Activated CD4-positive, alpha-beta T cell treated with anti-CD3 and anti-CD28 coated beads for 4 hours (primary cell): ENCODE measurements around the gene ACTRT2.

ENCODE experiments used
- DNase-seq, 2 donors: peaks; one replicate each; pipeline ENCODE4 v3.0.0-alpha.2; 2020

The ACTRT2 gene

GRCh38 chr1:3033040-3033789, 11.9 kb downstream of the ACTRT2 start:
- peak; percentile 35 to 49 for DNase-seq

GRCh38 chr1:3033790-3034090, 12.5 kb downstream of the ACTRT2 start:
- DNase-seq: no peak

- DNase-seq: no peak
These were observed 12.9 kb downstream of the ACTRT2 start for GRCh38 chr1:3034162-3034561.

DNA sequence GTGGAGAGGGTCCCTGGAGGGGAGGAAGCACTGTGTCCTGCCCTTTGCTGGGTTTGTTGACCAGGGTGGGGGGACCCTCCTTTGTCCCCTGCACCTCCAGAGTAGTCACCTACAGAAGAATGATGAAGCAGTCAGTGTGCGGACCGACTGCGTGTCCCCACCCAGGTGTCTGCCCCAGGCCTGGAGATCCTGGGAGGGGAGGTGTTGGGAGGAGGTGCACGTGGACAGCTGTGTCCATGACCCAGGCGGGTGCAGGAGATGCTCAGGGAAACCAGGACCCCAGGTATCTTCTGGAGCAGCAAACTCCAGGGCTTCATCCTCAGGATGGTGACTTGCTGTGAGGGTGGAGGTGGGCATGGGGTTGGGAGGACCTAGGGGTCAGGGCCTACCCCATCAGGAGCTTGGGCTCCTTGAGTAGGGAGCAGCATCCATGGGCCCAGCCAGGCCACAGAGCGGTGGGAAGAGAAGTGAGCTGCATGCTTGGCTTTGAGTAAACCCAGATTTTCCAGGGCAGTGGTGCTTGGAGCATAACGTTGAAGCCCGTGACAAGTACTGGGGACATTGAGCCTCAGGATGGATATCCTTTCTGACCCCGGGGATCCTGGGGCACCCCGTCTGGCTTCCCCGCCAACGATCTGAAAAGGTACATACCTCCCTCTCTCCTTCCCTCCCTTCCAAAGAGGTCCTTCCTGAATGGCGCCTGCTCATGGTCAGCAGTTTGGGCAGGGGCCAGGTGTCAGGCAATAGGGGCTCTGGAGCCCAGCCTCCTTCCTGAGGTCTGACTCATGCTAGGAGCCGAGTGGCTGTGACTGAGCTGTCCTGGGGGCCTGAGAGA, 13.7 kb downstream of the ACTRT2 start:
- no peak for DNase-seq

DNA sequence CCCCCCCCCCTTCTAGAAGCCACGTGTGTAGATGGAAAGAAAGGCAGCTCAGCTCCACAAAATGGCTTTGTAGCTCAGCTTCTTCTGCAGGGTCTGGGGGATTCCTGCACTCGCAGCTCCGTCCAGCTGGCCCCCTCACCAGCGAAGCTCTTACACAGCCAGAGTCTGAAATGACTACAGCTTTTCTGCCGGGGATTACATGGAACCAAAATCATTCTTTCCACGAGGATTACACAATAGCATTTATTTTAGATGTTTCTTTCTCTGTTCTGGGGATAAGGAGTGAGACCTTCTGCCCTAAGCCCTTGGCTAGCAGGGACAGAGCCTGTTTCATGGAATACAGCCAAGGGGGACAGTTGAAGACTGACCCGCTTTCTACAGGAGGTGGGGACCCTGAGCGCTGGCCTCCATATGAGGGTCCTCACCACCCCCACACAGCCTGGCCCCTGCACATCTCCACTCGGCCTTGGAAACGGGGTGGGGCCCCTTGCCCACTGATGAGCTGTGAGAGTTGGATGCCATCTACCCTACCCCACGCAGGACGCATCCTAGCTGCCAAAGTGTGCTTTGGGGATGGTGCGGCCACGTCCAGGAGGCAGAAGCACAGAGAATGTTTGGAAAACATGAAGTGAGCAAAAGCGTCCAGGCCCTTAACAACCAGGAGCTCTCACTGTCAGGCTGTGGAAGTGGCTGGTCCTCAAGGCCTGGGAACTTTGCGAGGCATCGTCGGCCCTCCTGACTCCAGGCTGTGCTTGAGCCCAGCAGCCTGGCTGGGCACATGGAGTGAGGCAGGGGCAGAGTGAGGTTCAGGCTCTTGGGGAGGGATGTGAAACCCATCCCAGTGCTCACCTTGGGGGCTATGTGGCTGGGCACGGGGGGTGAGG, 14.5 kb downstream of the ACTRT2 start:
- DNase-seq: no peak

DNA sequence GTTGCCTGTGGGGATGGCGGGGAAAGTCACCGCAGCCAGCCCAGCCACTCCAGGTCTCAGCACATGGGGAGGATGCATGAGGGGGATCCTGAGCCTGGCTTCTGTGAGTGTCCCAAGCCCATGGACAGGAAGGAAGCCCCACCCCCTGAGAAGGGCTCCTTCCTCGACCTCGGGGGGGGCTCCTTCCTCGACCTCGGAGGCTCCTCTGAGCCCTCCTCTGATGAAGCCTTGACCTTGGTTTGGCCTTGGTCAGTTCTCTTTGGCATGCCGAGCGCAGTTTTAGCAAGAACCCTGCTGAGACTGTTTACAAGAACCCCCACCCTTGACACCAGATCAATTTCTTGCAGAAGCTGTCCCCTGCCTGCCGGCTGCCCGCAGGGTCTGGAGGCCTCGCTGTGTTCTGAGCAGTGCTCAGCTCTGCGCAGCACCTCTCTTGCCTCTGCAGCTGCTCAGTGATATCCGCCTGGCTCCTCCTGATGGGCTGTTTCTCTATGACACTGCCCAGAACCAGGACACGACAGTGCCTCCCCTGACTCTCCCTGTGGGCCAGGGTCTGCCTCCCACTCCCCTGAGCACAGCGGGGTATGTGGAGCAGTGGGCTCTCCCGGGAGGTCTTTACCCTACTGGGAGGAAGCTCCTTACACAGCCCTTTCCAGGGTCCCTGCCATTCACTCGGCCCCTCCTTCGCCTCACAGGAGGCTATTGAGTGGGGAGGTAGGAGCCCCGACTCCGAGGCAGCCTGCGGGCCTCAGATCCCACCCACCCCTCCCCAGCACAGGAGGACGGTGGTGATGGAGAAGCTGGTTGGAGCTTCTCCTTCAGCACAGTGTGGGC, 15.4 kb downstream of the ACTRT2 start:
- no peak for DNase-seq

- no peak for DNase-seq
These were observed 16.2 kb downstream of the ACTRT2 start for GRCh38 chr1:3037281-3038040.

DNA sequence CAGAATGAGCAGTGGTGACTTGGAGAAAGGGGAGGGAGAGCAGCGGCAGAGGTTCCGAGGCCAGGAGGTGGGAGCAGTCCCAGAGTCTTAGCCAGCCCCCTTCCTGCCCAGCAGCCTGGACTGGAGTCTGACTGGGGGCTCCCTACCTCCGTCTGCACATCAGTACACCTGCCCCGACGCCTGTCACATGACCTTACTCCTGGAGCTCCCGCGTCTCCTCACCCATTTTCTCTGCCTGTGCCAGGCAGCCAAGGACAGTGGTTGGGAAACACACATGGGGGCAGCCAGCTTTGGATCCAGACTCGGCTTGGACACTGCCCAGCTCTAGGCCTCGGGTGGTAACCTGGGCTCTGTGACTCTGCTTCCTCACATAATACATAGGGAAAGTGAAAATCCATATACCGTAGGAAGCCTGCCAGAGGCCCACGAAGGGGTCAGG, 16.9 kb downstream of the ACTRT2 start:
- DNase-seq: no peak

- DNase-seq: no peak
These were observed 17.4 kb downstream of the ACTRT2 start for GRCh38 chr1:3038571-3039181.

GRCh38 chr1:3040004-3040403, 18.7 kb downstream of the ACTRT2 start:
- DNase-seq: no peak

DNA sequence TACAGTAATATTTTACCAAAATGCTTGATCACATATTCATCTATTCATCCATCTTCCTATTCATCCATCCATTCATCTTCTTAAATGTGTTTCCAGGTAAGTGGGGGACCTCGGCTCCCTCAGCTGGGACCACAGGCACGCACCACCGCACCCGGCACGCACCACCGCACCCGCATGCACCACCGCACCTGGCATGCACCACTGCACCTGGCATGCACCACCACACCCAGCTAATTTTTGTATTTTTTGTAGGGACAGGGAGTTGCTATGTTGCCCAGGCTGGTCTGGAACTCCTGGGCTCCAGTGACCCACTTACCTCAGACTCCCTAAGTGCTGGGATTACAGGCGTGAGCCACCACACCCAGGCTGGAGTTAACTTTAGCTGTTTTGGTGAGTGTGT, 21.2 kb downstream of the ACTRT2 start:
- DNase-seq: no peak

- no peak for DNase-seq
These were observed 27.9 kb downstream of the ACTRT2 start for GRCh38 chr1:3049164-3049563.

GRCh38 chr1:3049905-3050304, 28.6 kb downstream of the ACTRT2 start:
- no peak for DNase-seq

DNA sequence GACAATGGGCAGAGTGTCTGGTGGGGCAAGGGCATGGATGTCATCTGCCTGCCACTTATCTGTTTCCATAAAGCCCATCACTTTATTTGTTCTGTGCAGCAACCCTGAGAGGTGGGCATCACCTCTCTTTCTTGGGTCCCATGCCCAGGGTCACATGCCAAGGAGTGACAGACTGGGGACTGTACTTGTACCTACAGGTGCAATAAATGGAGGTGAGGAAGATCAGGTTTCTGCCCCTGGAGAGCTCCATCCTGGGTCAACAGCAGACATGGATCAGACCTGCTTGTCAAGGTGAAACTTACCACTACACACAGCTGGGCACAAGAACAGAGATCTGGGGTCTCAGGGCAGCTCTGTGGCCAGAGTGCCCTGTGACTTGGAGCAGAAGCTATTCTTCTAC, 29.3 kb downstream of the ACTRT2 start:
- DNase-seq: no peak

- no peak for DNase-seq
These were observed 30.3 kb downstream of the ACTRT2 start for GRCh38 chr1:3051270-3052268.

DNA sequence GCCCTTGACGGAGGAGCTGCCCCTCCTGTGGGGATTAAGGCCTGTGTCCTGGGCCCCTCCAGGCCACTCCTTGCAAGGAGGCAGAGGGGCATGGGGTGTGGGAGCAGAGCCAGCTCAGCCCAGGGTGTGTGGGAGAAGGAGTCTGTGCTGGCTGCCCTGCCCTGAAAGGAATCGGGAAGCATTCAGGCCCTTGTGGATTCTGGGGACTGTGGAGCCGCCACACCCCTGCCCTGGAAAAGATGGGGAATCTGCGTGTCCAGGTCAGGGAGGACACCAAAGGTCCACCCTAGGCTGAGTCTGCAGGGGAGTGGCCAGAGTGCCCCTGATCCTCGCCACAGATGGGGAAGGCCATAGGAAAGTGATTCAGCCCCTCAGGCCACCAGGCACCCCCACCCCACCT, 31.2 kb downstream of the ACTRT2 start:
- DNase-seq: no peak

GRCh38 chr1:3053366-3053980, 32.2 kb downstream of the ACTRT2 start:
- DNase-seq: no peak

GRCh38 chr1:3053986-3054385, 32.7 kb downstream of the ACTRT2 start:
- no peak for DNase-seq

GRCh38 chr1:3054474-3054873, 33.2 kb downstream of the ACTRT2 start:
- DNase-seq: no peak
